Progenitor cell of endocrine pancreas (in vitro differentiated cells): ENCODE measurements around the gene NLE1. TPM values are rescaled to one million over a fixed set of nuclear protein-coding genes. Genes with fewer than 3 reads are reported as not detected.

ENCODE experiments used
- DNase-seq: peaks from one replicate; pipeline ENCODE4 v3.0.0; 2021; ENCODE audit warnings: low spot score; ENCODE audit not compliant: unreplicated experiment
- H3K27ac Mint-ChIP-seq: 2 replicates; pipeline ENCODE4 v1.8.0; 2021; ENCODE audit warnings: mild to moderate bottlenecking, moderate library complexity, mixed read lengths
- H3K27me3 Mint-ChIP-seq: 2 replicates; pipeline ENCODE4 v1.8.0; 2021; ENCODE audit warnings: mixed read lengths
- H3K36me3 Mint-ChIP-seq: 2 replicates; pipeline ENCODE4 v1.8.0; 2022; ENCODE audit warnings: mixed read lengths; ENCODE audit not compliant: insufficient read depth
- H3K4me1 Mint-ChIP-seq: 2 replicates; pipeline ENCODE4 v1.8.0; 2021; ENCODE audit warnings: low read depth, mixed read lengths
- H3K4me3 Mint-ChIP-seq: 2 replicates; pipeline ENCODE4 v1.8.0; 2021; ENCODE audit warnings: low read depth, mild to moderate bottlenecking, moderate library complexity, mixed read lengths
- H3K9me3 Mint-ChIP-seq: 2 replicates; pipeline ENCODE4 v1.8.0; 2021; ENCODE audit warnings: low read depth, mixed read lengths
- total RNA-seq: library from RNA; stranded (reverse); gene quantifications from 2 replicates; pipeline ENCODE4 v1.2.1, GENCODE V29; 2021
- TF ChIP-seq, protein P1 (sequence below): fragments of 200-600 bp; sonication (generic); IDR thresholded peaks from one replicate; pipeline ENCODE4 v1.5.0; 2021; ENCODE audit warnings: antibody characterized with exemption, mild to moderate bottlenecking; ENCODE audit not compliant: unreplicated experiment

The NLE1 gene
- total RNA-seq, 1 donor from 2014 or later, result 18.1 TPM

DNA sequence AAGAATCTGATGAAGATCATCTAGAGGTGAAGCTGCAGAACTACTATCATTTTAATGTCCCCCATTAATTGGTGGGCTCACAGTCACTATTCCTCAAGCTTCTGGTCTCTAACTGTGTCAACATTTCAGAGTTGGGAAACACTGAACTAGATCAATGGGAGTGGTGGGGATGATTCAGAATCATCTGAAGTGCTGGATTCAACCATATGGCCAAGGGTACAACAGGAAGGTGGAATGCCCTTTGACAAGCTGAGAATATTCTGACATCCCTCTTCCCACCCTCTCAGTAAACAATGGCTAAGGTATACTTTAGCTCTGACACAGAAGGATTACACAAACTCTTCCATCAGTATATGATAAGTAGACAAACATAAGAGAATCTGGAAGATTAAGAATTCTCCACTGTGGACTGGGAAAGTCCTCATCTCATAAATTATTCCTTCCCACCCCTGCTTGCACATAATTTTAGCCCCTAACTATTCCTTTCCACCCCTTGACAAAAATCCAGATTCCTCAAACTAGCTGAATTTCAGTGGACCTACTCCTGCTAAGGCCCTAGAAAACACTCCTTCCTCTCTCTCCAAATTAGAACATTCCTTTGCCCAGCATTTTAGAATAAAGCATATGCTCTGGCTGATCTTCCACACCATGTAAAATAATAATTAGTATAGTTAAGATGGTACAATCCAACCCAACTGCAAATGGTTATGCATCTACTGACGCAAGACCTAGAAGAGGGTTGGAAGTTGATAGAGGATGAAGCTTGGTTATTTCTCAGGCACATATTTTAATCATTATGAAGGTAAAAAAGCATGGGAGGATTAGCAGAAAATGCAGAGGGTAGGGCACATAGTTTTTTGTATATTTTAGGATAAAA, 62.3 kb downstream of the NLE1 start:
- DNase-seq, result no peak
- no peaks in the 10 kb centered on the region for H3K27me3 Mint-ChIP-seq
- H3K4me3 Mint-ChIP-seq, result no peak overlapping the region
- peaks cover 37% of the 10 kb centered on the region for H3K4me1 Mint-ChIP-seq
- H3K9me3 Mint-ChIP-seq, result no peaks in the 10 kb centered on the region
- TF ChIP-seq, protein P1, sequence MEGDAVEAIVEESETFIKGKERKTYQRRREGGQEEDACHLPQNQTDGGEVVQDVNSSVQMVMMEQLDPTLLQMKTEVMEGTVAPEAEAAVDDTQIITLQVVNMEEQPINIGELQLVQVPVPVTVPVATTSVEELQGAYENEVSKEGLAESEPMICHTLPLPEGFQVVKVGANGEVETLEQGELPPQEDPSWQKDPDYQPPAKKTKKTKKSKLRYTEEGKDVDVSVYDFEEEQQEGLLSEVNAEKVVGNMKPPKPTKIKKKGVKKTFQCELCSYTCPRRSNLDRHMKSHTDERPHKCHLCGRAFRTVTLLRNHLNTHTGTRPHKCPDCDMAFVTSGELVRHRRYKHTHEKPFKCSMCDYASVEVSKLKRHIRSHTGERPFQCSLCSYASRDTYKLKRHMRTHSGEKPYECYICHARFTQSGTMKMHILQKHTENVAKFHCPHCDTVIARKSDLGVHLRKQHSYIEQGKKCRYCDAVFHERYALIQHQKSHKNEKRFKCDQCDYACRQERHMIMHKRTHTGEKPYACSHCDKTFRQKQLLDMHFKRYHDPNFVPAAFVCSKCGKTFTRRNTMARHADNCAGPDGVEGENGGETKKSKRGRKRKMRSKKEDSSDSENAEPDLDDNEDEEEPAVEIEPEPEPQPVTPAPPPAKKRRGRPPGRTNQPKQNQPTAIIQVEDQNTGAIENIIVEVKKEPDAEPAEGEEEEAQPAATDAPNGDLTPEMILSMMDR, result no peak
- no peaks in the 10 kb centered on the region for H3K36me3 Mint-ChIP-seq
- H3K27ac Mint-ChIP-seq, result no peak overlapping the region

Other genes starting within 250 kb of the NLE1 start
- 1.6 and 1.7 TPM in 2 replicates for gene CCT6B, start 180.8 kb downstream of the NLE1 start, total RNA-seq
- gene ZNF830, start 180.8 kb downstream of the NLE1 start, total RNA-seq, result 17.7 and 21.3 TPM in 2 replicates
- gene LIG3, start 161.8 kb downstream of the NLE1 start, total RNA-seq, result 101 TPM in 2 replicates
- 34.0 and 35.2 TPM in 2 replicates for gene RFFL, start 78.6 kb downstream of the NLE1 start, total RNA-seq
- gene RAD51D, start 22.4 kb downstream of the NLE1 start, total RNA-seq, result 16.0 and 18.8 TPM in 2 replicates
- gene FNDC8, start 20.7 kb downstream of the NLE1 start, total RNA-seq, result not detected in 2 replicates
- not detected in 2 replicates for gene UNC45B, start 5.5 kb upstream of the NLE1 start, total RNA-seq
- not detected in 2 replicates for gene SLC35G3, start 52.1 kb upstream of the NLE1 start, total RNA-seq
- gene SLFN5, start 100.8 kb upstream of the NLE1 start, total RNA-seq, result 12.7 and 13.1 TPM in 2 replicates
- gene SLFN11, start 231.3 kb upstream of the NLE1 start, total RNA-seq, result 2.1 and 3.0 TPM in 2 replicates